DMS 273 (cell line): ENCODE results near the gene TOMM70.

Source experiments
- DNase-seq: peaks from one replicate; lab custom pipeline; 2025; ENCODE audit not compliant: unreplicated experiment; lab: John Stamatoyannopoulos, UW

TOMM70 gene

GRCh38 chr3:100411091-100411982 lies 10.4 kb upstream of the TOMM70 start:
- DNase-seq: no peak

- no peak for DNase-seq
Observed at GRCh38 chr3:100407977-100408532, 7.2 kb upstream of the TOMM70 start.

GRCh38 chr3:100407164-100407563 lies 6.3 kb upstream of the TOMM70 start:
- DNase-seq: no peak

GRCh38 chr3:100404250-100404548 lies 3.3 kb upstream of the TOMM70 start:
- DNase-seq: no peak

GRCh38 chr3:100403362-100404249 lies 2.7 kb upstream of the TOMM70 start:
- peak; percentile 71 for DNase-seq

GRCh38 chr3:100402891-100403290 lies 2.0 kb upstream of the TOMM70 start:
- peak; percentile 47 for DNase-seq

- peak; percentile 84 for DNase-seq
Observed at GRCh38 chr3:100402256-100402655, 1.4 kb upstream of the TOMM70 start.

- peak; percentile 91 for DNase-seq
Observed at GRCh38 chr3:100401674-100402041, 769 bp upstream of the TOMM70 start.

- peak; percentile 74 for DNase-seq
Observed at GRCh38 chr3:100400419-100400779, 490 bp downstream of the TOMM70 start.

GRCh38 chr3:100399341-100400071 lies 1.4 kb downstream of the TOMM70 start:
- DNase-seq: peak; percentile 43

- peak; percentile 16 for DNase-seq
Observed at GRCh38 chr3:100396967-100397366, 3.9 kb downstream of the TOMM70 start.

- no peak for DNase-seq
Observed at GRCh38 chr3:100395679-100396431, 5.0 kb downstream of the TOMM70 start.

- no peak for DNase-seq
Observed at GRCh38 chr3:100389025-100389424, 11.9 kb downstream of the TOMM70 start.

GRCh38 chr3:100386437-100387074 lies 14.3 kb downstream of the TOMM70 start:
- no peak for DNase-seq

GRCh38 chr3:100384733-100385525 lies 16.0 kb downstream of the TOMM70 start:
- no peak for DNase-seq

GRCh38 chr3:100376301-100376700 lies 24.6 kb downstream of the TOMM70 start:
- no peak for DNase-seq

GRCh38 chr3:100374521-100374920 lies 26.4 kb downstream of the TOMM70 start:
- no peak for DNase-seq

- DNase-seq: no peak
Observed at GRCh38 chr3:100370756-100371155, 30.1 kb downstream of the TOMM70 start.

GRCh38 chr3:100368441-100368840 lies 32.4 kb downstream of the TOMM70 start:
- DNase-seq: peak; percentile 14
